ENCODE measurements around the gene CST6. TPM values are rescaled to one million over a fixed set of nuclear protein-coding genes. Genes with fewer than 3 reads are reported as not detected.

Gene CST6
- total RNA-seq, 1 donor from 2014 or later, result not detected

DNA sequence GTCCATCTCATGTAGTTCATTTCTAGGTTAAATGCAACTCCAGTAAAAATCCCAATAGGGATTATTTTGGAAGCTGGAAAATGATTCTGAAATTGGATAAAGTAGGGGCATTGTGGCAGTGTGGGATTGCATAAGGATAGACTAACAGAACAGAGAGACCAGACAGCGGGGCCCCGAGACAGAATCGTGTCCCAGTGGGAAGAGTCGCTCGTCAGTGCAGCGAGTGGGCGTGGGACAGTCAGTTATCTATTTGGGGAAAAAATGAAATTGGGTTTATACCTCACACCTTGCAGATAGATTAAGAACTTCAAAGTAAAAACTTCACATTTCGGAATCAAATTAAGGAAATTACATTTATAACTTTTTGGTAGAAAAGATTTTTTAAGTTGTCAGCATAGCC is 39.7 kb upstream of the CST6 start:
- H3K27me3 Mint-ChIP-seq (ENCODE audit: insufficient read depth, low read depth), result peaks cover 2% of the 10 kb centered on the region
- Histone ChIP-seq H3K9ac (no peak overlapping the region), H3K4me3 (no peak overlapping the region), H3K27me3 (no peaks in the 10 kb centered on the region), H3F3A (ENCODE audit: low read depth) (no peaks in the 10 kb centered on the region), H3K36me3 (no peaks in the 10 kb centered on the region), H2AFZ (replicated peaks) (no peak overlapping the region), H3K4me1 (no peaks in the 10 kb centered on the region), H3K4me2 (no peak overlapping the region), H4K20me1 (ENCODE audit: low read depth) (no peaks in the 10 kb centered on the region), H3K27ac (no peak overlapping the region), H3K9me3 (ENCODE audit: low read depth) (no peaks in the 10 kb centered on the region), H3K79me2 (ENCODE audit: low read depth) (no peaks in the 10 kb centered on the region)
- no peak overlapping the region for H3K27ac Mint-ChIP-seq
- DNase-seq (ENCODE audit: low spot score), result no peak
- H3K9me3 Mint-ChIP-seq, result no peaks in the 10 kb centered on the region
- H3K4me3 Mint-ChIP-seq, result no peak overlapping the region
- peaks cover 14% of the 10 kb centered on the region for H3K4me1 Mint-ChIP-seq
- H3K36me3 Mint-ChIP-seq, result peaks cover 39% of the 10 kb centered on the region
- TF ChIP-seq, protein P1, sequence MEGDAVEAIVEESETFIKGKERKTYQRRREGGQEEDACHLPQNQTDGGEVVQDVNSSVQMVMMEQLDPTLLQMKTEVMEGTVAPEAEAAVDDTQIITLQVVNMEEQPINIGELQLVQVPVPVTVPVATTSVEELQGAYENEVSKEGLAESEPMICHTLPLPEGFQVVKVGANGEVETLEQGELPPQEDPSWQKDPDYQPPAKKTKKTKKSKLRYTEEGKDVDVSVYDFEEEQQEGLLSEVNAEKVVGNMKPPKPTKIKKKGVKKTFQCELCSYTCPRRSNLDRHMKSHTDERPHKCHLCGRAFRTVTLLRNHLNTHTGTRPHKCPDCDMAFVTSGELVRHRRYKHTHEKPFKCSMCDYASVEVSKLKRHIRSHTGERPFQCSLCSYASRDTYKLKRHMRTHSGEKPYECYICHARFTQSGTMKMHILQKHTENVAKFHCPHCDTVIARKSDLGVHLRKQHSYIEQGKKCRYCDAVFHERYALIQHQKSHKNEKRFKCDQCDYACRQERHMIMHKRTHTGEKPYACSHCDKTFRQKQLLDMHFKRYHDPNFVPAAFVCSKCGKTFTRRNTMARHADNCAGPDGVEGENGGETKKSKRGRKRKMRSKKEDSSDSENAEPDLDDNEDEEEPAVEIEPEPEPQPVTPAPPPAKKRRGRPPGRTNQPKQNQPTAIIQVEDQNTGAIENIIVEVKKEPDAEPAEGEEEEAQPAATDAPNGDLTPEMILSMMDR (IDR thresholded peaks at IDR 0.05), result no peak
- no peak for TF ChIP-seq EZH2phosphoT487 (IDR thresholded peaks at IDR 0.05)
- no peak for TF ChIP-seq EZH2 (IDR thresholded peaks at IDR 0.05)

DNA sequence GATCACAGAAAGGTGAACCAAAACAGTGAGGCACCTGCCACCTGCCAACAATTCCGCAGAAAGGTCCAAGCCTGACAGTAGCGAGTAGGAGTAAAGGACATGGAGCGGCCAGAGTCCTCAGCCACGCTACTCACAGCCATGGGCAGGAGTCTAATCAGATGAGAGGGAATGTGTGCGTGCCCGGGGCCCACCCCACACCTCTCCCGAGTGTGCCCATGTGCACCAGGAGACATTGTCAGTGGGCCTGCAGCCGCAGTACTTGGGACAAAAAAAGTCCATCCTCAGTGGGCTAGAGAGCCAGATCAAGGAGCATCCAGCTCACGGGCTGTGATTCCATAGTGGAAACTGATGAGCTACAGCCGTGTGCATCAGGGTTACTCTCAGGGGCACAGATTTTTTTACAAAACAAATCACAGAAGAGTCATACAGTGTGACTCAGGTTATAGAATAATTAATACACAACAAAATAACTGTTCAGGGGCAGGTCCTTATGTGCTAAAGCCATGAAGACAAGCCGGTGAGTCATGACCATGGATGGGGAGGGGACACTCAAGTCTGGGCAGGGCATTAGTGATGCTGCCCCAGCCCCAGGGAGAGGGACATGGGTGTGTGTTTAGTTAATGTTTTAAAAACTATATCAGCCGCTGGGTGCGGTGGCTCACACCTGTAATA is 38.2 kb upstream of the CST6 start:
- Histone ChIP-seq H3K4me3 (no peak overlapping the region), H2AFZ (replicated peaks) (no peak overlapping the region), H3K4me1 (no peaks in the 10 kb centered on the region), H3K79me2 (ENCODE audit: low read depth) (no peaks in the 10 kb centered on the region), H3K27me3 (no peaks in the 10 kb centered on the region), H3K36me3 (no peaks in the 10 kb centered on the region), H3K27ac (no peak overlapping the region), H4K20me1 (ENCODE audit: low read depth) (no peaks in the 10 kb centered on the region), H3K4me2 (no peak overlapping the region), H3F3A (ENCODE audit: low read depth) (no peaks in the 10 kb centered on the region), H3K9ac (no peak overlapping the region), H3K9me3 (ENCODE audit: low read depth) (no peaks in the 10 kb centered on the region)
- Mint-ChIP-seq H3K36me3 (peaks cover 36% of the 10 kb centered on the region), H3K4me1 (peaks cover 14% of the 10 kb centered on the region), H3K27me3 (ENCODE audit: insufficient read depth, low read depth) (peaks cover 2% of the 10 kb centered on the region), H3K4me3 (peak overlapping the region; percentile 15), H3K27ac (no peak overlapping the region), H3K9me3 (no peaks in the 10 kb centered on the region)
- DNase-seq (ENCODE audit: low spot score), result no peak
- TF ChIP-seq, protein P1 (IDR thresholded peaks at IDR 0.05), result no peak
- no peak for TF ChIP-seq EZH2 (IDR thresholded peaks at IDR 0.05)
- no peak for TF ChIP-seq EZH2phosphoT487 (IDR thresholded peaks at IDR 0.05)

- no peak overlapping the region for H3K4me3 Mint-ChIP-seq
- H3K9me3 Mint-ChIP-seq, result no peaks in the 10 kb centered on the region
- peaks cover 3% of the 10 kb centered on the region for H3K27me3 Mint-ChIP-seq (ENCODE audit: insufficient read depth, low read depth)
- H3K4me1 Mint-ChIP-seq, result peaks cover 6% of the 10 kb centered on the region
- TF ChIP-seq EZH2 (IDR thresholded peaks at IDR 0.05) (no peak), EZH2phosphoT487 (IDR thresholded peaks at IDR 0.05) (no peak)
- TF ChIP-seq, protein P1 (IDR thresholded peaks at IDR 0.05), result no peak
- Histone ChIP-seq H3K27me3 (no peaks in the 10 kb centered on the region), H3K9ac (no peak overlapping the region), H3K4me1 (no peaks in the 10 kb centered on the region), H2AFZ (replicated peaks) (no peak overlapping the region), H3K4me3 (no peak overlapping the region), H3K36me3 (no peaks in the 10 kb centered on the region), H4K20me1 (ENCODE audit: low read depth) (no peaks in the 10 kb centered on the region), H3K9me3 (ENCODE audit: low read depth) (no peaks in the 10 kb centered on the region), H3K27ac (no peak overlapping the region), H3K79me2 (ENCODE audit: low read depth) (no peaks in the 10 kb centered on the region), H3F3A (ENCODE audit: low read depth) (no peaks in the 10 kb centered on the region), H3K4me2 (no peak overlapping the region)
- no peak overlapping the region for H3K27ac Mint-ChIP-seq
- H3K36me3 Mint-ChIP-seq, result peaks cover 27% of the 10 kb centered on the region
- no peak for DNase-seq (ENCODE audit: low spot score)
Observed at GRCh38 chr11:65975771-65976170, 36.0 kb upstream of the CST6 start.

Measured in neural progenitor cell (in vitro differentiated cells).